Measurements from ENCODE around the gene ACAD9. TPM values are rescaled to one million over a fixed set of nuclear protein-coding genes. Genes with fewer than 3 reads are reported as not detected.

The ACAD9 gene
- total and polyA plus RNA-seq, 2 of the 13 experiments (the other 11 are each of a cell fraction or from before 2014, with no cell fraction given): 15.3 to 38.2 TPM

DNA sequence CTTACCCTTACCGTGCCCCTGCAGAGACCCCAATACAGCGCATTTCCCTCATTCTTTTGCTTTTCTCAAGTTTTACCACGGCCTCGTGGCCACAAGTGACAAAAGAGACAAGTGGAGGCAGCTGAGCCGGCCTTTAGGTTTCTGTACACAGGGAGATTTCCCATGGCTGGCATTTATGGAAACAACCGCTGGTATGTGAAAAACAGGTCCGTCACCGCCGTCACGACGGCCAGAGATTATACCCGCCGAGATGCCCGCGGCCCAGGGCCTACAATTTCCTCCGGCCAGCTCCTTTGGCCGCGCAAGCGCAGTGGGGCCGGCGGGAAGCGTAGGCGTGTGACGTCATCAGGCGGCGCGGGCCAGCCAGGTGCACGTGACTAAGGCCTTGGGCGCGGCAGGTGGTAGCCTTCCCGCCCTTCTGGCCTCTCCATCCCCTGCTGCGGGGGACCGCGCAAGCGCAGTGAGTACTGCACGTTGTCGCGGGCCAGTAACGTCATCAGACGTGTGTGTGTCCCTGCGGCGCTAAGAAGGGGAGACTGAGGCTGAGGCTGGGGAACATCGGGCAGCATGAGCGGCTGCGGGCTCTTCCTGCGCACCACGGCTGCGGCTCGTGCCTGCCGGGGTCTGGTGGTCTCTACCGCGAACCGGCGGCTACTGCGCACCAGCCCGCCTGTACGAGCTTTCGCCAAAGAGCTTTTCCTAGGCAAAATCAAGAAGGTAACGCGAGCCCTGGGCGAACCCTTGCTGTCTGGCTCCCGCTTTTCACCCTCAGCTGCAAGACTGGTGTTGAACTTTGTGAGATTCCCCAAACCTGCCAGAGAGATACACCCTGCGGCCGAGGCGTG is at the start of gene ACAD9 (continued):
- TF ChIP-seq, protein P1, sequence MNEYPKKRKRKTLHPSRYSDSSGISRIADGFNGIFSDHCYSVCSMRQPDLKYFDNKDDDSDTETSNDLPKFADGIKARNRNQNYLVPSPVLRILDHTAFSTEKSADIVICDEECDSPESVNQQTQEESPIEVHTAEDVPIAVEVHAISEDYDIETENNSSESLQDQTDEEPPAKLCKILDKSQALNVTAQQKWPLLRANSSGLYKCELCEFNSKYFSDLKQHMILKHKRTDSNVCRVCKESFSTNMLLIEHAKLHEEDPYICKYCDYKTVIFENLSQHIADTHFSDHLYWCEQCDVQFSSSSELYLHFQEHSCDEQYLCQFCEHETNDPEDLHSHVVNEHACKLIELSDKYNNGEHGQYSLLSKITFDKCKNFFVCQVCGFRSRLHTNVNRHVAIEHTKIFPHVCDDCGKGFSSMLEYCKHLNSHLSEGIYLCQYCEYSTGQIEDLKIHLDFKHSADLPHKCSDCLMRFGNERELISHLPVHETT (CRISPR knock-in tag; conservative IDR thresholded peaks at IDR 0.05): peak; percentile 89; the same call in 1 of the 2 replicates
- TF ChIP-seq GTF2F1 (IDR thresholded peaks at IDR 0.05; ENCODE audit: low read length): no peak; the same call in 1 of the 2 replicates
- TF ChIP-seq IKZF4 (CRISPR knock-in tag; IDR thresholded peaks at IDR 0.05; ENCODE audit: borderline replicate concordance, low read depth, not compliant biosample characterization): peak; percentile 85
- TF ChIP-seq, protein P2, sequence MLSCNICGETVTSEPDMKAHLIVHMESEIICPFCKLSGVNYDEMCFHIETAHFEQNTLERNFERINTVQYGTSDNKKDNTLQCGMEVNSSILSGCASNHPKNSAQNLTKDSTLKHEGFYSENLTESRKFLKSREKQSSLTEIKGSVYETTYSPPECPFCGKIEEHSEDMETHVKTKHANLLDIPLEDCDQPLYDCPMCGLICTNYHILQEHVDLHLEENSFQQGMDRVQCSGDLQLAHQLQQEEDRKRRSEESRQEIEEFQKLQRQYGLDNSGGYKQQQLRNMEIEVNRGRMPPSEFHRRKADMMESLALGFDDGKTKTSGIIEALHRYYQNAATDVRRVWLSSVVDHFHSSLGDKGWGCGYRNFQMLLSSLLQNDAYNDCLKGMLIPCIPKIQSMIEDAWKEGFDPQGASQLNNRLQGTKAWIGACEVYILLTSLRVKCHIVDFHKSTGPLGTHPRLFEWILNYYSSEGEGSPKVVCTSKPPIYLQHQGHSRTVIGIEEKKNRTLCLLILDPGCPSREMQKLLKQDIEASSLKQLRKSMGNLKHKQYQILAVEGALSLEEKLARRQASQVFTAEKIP (CRISPR knock-in tag; IDR thresholded peaks at IDR 0.05; ENCODE audit: borderline replicate concordance): no peak
- TF ChIP-seq, protein P3, sequence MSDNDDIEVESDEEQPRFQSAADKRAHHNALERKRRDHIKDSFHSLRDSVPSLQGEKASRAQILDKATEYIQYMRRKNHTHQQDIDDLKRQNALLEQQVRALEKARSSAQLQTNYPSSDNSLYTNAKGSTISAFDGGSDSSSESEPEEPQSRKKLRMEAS (IDR thresholded peaks at IDR 0.05): peak; percentile 99
- TF ChIP-seq ETV5 (CRISPR knock-in tag; IDR thresholded peaks at IDR 0.05; ENCODE audit: borderline replicate concordance): peak; percentile 52; the same call in 1 of the 2 replicates
- TF ChIP-seq IRX3 (CRISPR knock-in tag; IDR thresholded peaks at IDR 0.05; ENCODE audit: borderline replicate concordance, low read depth): peak; percentile 79; the same call in 1 of the 2 replicates
- TF ChIP-seq, protein P4, sequence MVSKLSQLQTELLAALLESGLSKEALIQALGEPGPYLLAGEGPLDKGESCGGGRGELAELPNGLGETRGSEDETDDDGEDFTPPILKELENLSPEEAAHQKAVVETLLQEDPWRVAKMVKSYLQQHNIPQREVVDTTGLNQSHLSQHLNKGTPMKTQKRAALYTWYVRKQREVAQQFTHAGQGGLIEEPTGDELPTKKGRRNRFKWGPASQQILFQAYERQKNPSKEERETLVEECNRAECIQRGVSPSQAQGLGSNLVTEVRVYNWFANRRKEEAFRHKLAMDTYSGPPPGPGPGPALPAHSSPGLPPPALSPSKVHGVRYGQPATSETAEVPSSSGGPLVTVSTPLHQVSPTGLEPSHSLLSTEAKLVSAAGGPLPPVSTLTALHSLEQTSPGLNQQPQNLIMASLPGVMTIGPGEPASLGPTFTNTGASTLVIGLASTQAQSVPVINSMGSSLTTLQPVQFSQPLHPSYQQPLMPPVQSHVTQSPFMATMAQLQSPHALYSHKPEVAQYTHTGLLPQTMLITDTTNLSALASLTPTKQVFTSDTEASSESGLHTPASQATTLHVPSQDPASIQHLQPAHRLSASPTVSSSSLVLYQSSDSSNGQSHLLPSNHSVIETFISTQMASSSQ (IDR thresholded peaks at IDR 0.05; ENCODE audit: low read depth): no peak
- TF ChIP-seq, protein P4 (CRISPR knock-in tag; IDR thresholded peaks at IDR 0.05; ENCODE audit: borderline replicate concordance): peak; percentile 70
- TF ChIP-seq, protein P5, sequence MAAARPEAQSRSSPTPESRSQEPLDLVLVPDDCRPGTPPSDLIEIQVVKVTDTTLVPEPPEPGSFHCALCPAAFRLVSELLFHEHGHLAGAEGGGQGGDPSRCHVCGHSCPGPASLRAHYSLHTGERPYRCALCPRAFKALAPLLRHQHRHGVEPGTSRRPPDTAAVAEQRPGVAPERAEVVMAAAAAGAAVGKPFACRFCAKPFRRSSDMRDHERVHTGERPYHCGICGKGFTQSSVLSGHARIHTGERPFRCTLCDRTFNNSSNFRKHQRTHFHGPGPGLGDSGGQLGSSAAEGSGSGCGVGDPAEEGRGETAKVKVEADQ (CRISPR knock-in tag; IDR thresholded peaks at IDR 0.05; ENCODE audit: borderline replicate concordance): no peak
- TF ChIP-seq GLI4 (CRISPR knock-in tag; IDR thresholded peaks at IDR 0.05; ENCODE audit: borderline replicate concordance): no peak
- TF ChIP-seq ZNF496 (CRISPR knock-in tag; IDR thresholded peaks at IDR 0.05; ENCODE audit: insufficient replicate concordance): no peak
- TF ChIP-seq SMAD1 (CRISPR knock-in tag; IDR thresholded peaks at IDR 0.05; ENCODE audit: borderline replicate concordance, low read depth): peak; percentile 99
- TF ChIP-seq, protein P6, sequence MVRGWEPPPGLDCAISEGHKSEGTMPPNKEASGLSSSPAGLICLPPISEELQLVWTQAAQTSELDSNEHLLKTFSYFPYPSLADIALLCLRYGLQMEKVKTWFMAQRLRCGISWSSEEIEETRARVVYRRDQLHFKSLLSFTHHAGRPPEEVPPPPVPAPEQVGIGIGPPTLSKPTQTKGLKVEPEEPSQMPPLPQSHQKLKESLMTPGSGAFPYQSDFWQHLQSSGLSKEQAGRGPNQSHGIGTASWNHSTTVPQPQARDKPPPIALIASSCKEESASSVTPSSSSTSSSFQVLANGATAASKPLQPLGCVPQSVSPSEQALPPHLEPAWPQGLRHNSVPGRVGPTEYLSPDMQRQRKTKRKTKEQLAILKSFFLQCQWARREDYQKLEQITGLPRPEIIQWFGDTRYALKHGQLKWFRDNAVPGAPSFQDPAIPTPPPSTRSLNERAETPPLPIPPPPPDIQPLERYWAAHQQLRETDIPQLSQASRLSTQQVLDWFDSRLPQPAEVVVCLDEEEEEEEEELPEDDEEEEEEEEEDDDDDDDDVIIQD (CRISPR knock-in tag; IDR thresholded peaks at IDR 0.05; ENCODE audit: low read depth): peak; percentile 70; the same call in 1 of the 2 replicates
- TF ChIP-seq TCF7 (IDR thresholded peaks at IDR 0.05; ENCODE audit: low read depth): no peak
- peak; percentile 98 for TF ChIP-seq SALL1 (CRISPR knock-in tag; IDR thresholded peaks at IDR 0.05)
- TF ChIP-seq ZNF207 (IDR thresholded peaks at IDR 0.05; ENCODE audit: borderline replicate concordance): no peak
- TF ChIP-seq TOE1 (CRISPR knock-in tag; IDR thresholded peaks at IDR 0.05): peak; percentile 93

Data from HepG2 (cell line).